ENCODE data around the gene SLC4A5.

The SLC4A5 gene

GRCh38 chr2:74275228-74275627 lies 68.0 kb downstream of the SLC4A5 start:
- DNase-seq (ENCODE audit: low read depth in 3 of 3), result no peak

- DNase-seq (ENCODE audit: low read depth in 3 of 3), result no peak
Measured at GRCh38 chr2:74269667-74270066, 73.5 kb downstream of the SLC4A5 start.

DNA sequence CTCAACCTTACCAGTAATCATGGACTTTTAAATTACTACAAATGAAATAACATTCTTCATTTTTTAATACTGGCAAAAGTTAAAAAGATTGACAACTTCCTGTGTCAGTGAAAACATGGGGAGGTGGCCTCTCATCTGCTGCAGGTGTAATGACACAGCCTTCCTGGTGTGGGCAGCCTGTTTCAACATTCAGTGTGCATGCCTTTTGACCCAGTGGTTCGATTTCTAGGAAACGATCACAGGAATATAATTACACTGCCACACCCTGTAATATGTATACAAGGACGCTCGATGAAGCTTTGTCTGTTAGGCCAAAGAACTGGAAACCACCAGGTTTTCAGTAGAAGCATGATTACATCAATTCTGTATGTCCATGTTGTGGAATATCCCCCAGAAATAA lies 76.1 kb downstream of the SLC4A5 start:
- peak in 2 of 3 experiments; percentile 24 to 28 for DNase-seq (ENCODE audit: low read depth in 3 of 3)

DNA sequence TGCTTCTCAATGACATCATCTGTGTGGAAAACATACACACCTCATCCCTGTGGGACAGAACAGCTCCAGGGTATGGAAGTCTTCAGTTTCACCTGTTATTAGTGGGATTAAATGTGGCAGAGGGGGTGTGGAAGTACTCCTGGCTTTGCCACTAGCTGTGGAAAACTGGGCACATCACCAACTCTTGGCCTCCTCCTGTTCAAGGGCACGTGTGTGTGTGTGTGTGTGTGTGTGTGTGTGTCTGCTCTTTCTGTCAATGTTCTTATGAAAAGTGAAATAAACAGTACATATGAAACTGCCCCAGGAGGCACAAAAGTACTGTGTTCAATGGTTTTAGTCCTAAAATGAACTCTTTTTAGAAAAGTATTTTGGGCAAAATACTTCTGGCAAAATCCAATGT lies 78.9 kb downstream of the SLC4A5 start:
- no peak for DNase-seq (ENCODE audit: low read depth in 3 of 3)

DNA sequence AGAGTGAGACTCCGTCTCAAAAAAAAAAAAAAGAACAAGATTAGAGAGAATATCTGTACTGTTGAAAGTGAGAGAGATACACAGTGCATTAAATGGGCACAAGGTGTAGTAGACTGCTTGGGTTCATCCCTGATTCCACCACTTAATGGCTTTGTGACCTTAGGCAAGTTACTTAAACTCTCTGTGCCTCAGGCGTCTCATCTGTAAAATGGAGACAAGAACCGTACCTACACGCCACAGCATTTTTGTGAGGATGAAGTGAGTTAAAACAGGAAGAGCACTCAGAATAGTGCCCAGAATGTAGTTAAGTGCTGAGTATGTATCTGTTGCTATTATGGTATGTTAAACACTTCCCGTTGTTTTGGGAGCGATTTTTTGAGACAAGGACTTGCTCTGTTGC lies 80.5 kb downstream of the SLC4A5 start:
- no peak for DNase-seq (ENCODE audit: low read depth in 3 of 3)

GRCh38 chr2:74261204-74261864 lies 81.9 kb downstream of the SLC4A5 start:
- no peak for DNase-seq (ENCODE audit: low read depth in 3 of 3)

GRCh38 chr2:74260495-74260894 lies 82.7 kb downstream of the SLC4A5 start:
- no peak for DNase-seq (ENCODE audit: low read depth in 3 of 3)

- DNase-seq (ENCODE audit: low read depth in 3 of 3), result no peak
Measured at GRCh38 chr2:74259733-74260132, 83.5 kb downstream of the SLC4A5 start.

DNA sequence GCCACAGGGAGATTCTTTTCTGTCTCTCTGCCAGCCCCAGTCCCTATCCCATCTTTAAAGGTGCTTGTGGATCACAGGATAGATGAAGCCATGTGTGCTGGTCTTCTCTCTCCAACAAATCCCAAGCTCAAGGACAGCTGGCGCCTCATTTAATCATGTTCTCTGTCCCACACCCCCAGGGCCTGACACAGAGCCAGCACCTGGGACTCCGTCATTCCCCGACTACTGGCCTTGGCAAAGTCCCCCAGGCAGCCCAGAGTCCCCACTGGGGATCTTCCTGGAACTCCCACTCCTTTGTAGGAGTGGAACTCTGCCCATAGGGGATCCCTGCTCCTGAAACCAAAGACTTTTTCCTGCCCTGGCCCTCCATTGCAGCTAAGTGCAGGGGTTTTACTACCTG lies 84.0 kb downstream of the SLC4A5 start:
- no peak for DNase-seq (ENCODE audit: low read depth in 3 of 3)

GRCh38 chr2:74255660-74256213 lies 87.5 kb downstream of the SLC4A5 start:
- no peak for DNase-seq (ENCODE audit: low read depth in 3 of 3)

GRCh38 chr2:74253971-74254310 lies 89.3 kb downstream of the SLC4A5 start:
- DNase-seq (ENCODE audit: low read depth in 3 of 3), result no peak

DNA sequence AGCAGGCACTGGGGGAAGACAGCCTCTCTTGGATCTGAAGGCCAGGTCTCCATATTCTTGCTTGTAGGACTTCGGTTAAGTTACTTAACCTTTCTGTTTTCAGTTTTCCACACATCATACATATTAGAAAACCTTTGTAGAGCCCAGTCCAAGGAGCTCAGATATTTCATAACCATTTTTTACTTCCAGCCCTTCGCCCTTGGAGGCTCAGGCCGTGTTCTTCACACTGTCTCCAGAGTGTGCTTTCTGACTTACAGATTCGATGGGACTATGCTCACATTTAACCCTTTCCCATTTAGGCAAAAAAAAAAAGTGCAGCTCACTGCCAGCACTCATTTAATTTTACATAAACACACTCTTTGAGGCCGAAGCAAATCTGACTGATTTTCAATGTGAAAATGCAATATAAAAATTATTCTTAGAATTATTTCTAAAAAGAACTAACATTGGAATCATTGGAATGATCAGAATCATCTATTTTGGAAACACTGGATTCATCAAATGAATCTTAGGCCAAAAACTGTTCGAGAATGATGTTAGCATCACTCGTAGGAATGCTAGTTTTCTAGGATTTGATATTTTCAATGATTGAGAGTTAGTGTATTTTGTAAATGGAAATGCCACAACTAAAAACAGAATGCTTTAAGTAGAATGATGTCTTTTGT lies 89.8 kb downstream of the SLC4A5 start:
- no peak for DNase-seq (ENCODE audit: low read depth in 3 of 3)

GRCh38 chr2:74252862-74253261 lies 90.4 kb downstream of the SLC4A5 start:
- DNase-seq (ENCODE audit: low read depth in 3 of 3), result no peak

GRCh38 chr2:74252036-74252435 lies 91.2 kb downstream of the SLC4A5 start:
- DNase-seq (ENCODE audit: low read depth in 3 of 3), result no peak

DNA sequence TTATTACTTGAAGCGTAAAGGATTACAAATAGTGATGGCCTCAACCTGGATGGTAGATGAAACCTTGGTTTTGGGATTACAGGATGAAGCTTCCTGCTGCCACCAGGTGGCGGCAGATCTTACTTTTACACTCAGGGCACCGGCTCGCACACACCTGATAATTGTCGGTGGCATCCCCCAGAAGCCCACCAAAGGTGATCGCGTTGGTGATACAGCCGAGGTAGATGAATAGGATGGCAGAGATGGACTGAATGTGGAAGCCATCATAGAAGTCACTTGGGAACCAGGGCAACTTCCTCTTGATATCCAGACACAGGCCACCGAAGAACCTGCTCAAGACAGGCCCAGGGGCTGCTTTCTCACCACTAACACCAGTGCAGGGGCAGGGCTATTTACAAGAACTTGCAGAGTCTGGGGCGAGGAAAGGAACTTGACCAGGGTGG lies 93.0 kb downstream of the SLC4A5 start:
- DNase-seq (ENCODE audit: low read depth in 3 of 3), result peak; percentile 19 to 35 (median 22)

GRCh38 chr2:74249406-74250122 lies 93.7 kb downstream of the SLC4A5 start:
- DNase-seq (ENCODE audit: low read depth in 3 of 3), result no peak

DNA sequence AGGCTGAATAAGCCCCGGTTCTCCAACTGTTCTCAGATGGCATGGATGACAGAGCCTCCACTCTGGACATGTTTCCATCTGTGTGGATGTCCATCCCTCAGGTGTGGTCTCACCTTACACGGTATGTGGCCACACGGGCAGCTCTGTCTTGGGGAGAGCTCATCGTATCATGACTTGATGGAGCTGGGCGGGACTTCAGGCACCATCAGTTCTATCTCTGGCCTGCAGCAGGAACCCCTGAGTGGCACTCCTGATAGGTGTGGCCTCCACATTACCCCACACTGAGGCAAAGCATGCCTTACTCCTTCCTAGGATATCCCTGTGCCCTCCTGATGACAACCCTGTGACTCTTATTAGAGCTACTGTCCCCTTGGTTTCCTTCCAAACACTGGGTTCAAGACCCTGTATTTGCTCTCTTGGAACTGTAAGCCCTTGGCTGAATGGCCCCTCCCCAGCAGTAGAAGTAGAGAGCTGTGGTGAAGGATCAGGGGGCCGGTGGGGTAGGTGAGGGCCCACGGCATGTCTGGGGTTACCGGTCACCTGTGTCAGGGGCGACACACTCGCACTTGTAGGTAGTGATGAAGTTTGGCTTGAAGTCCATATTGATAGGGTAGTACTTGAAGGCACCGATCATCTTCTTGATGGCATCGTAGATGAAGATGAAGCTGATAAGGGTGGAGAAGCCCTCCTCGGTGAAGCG lies 96.6 kb downstream of the SLC4A5 start:
- no peak for DNase-seq (ENCODE audit: low read depth in 3 of 3)

- DNase-seq (ENCODE audit: low read depth in 3 of 3), result no peak
Measured at GRCh38 chr2:74244286-74244685, 98.9 kb downstream of the SLC4A5 start.

- no peak for DNase-seq (ENCODE audit: low read depth in 3 of 3)
Measured at GRCh38 chr2:74242354-74243071, 100.7 kb downstream of the SLC4A5 start.

- no peak for DNase-seq (ENCODE audit: low read depth in 3 of 3)
Measured at GRCh38 chr2:74239346-74239745, 103.9 kb downstream of the SLC4A5 start.

GRCh38 chr2:74238879-74239278 lies 104.3 kb downstream of the SLC4A5 start:
- no peak for DNase-seq (ENCODE audit: low read depth in 3 of 3)
